Hematopoietic multipotent progenitor cell treated with erythropoietin and hydrocortisone succinate and interleukin-3 and kit ligand, for 4 days (in vitro differentiated cells): ENCODE results near the gene ASIC4.

Source experiments
- DNase-seq: peaks from one replicate; pipeline ENCODE4 v3.0.0-alpha.2; 2015

Gene ASIC4

GRCh38 chr2:219554350-219554749 is 40.1 kb downstream of the ASIC4 start:
- no peak for DNase-seq

- DNase-seq, result no peak
Observed at GRCh38 chr2:219555956-219556355, 41.7 kb downstream of the ASIC4 start.

- DNase-seq, result no peak
Observed at GRCh38 chr2:219556413-219556812, 42.1 kb downstream of the ASIC4 start.

- DNase-seq, result no peak
Observed at GRCh38 chr2:219557320-219557719, 43.0 kb downstream of the ASIC4 start.

GRCh38 chr2:219557791-219558785 is 43.8 kb downstream of the ASIC4 start:
- no peak for DNase-seq

GRCh38 chr2:219559156-219559915 is 45.1 kb downstream of the ASIC4 start:
- no peak for DNase-seq

GRCh38 chr2:219560037-219560892 is 46.0 kb downstream of the ASIC4 start:
- DNase-seq, result peak; percentile 37

GRCh38 chr2:219560893-219561178 is 46.6 kb downstream of the ASIC4 start:
- no peak for DNase-seq

- no peak for DNase-seq
Observed at GRCh38 chr2:219561179-219562048, 47.1 kb downstream of the ASIC4 start.

- no peak for DNase-seq
Observed at GRCh38 chr2:219562049-219563020, 48.1 kb downstream of the ASIC4 start.

- no peak for DNase-seq
Observed at GRCh38 chr2:219563271-219563928, 49.1 kb downstream of the ASIC4 start.

GRCh38 chr2:219565130-219566080 is 51.1 kb downstream of the ASIC4 start:
- DNase-seq, result no peak

- no peak for DNase-seq
Observed at GRCh38 chr2:219566640-219567039, 52.4 kb downstream of the ASIC4 start.

GRCh38 chr2:219567131-219567530 is 52.8 kb downstream of the ASIC4 start:
- no peak for DNase-seq

- DNase-seq, result no peak
Observed at GRCh38 chr2:219567791-219568361, 53.6 kb downstream of the ASIC4 start.

GRCh38 chr2:219569041-219569440 is 54.8 kb downstream of the ASIC4 start:
- no peak for DNase-seq

- DNase-seq, result no peak
Observed at GRCh38 chr2:219569635-219570034, 55.4 kb downstream of the ASIC4 start.

- peak; percentile 52 for DNase-seq
Observed at GRCh38 chr2:219570194-219570923, 56.1 kb downstream of the ASIC4 start.
